ENCODE results near the gene PPP6R2.

The PPP6R2 gene

GRCh38 chr22:50298266-50298637, 44.9 kb upstream of the PPP6R2 start:
- TF ChIP-seq CTCF (IDR thresholded peaks at IDR 0.05; ENCODE audit: insufficient read depth, low read length, missing control alignments): no peak
- ChIA-PET POLR2A (no interaction called here), CTCF (interaction anchor here (1.3 kb wide), 2 partner anchors 22 to 47 kb away, joined by 3 to 4 read pairs; no protein-coding TSS in a partner anchor)
- H3K4me3 ChIP-seq (ENCODE audit: low read depth, low read length): no peak overlapping the region
- no peak for DNase-seq (ENCODE audit: low read depth, low spot score)

- CTCF ChIA-PET: interaction anchor here (1.3 kb wide), 2 partner anchors 23 to 48 kb away, joined by 3 to 4 read pairs; no protein-coding TSS in a partner anchor
- POLR2A ChIA-PET: no interaction called here
- peak overlapping the region; percentile 34 for H3K4me3 ChIP-seq (ENCODE audit: low read depth, low read length)
Measured at GRCh38 chr22:50298937-50299784, 44.0 kb upstream of the PPP6R2 start.

GRCh38 chr22:50299785-50300619, 43.1 kb upstream of the PPP6R2 start:
- POLR2A ChIA-PET: interaction anchor here (2.2 kb wide), 1 partner anchor 9 kb away, joined by 6 read pairs; no protein-coding TSS in a partner anchor

More at GRCh38 chr22:50298937-50299784, 44.0 kb upstream of the PPP6R2 start:
- DNase-seq (ENCODE audit: low read depth, low spot score): no peak
- TF ChIP-seq CTCF (IDR thresholded peaks at IDR 0.05; ENCODE audit: insufficient read depth, low read length, missing control alignments): no peak

GRCh38 chr22:50300620-50301257, 42.4 kb upstream of the PPP6R2 start:
- TF ChIP-seq CTCF (IDR thresholded peaks at IDR 0.05; ENCODE audit: insufficient read depth, low read length, missing control alignments): no peak
- H3K4me3 ChIP-seq (ENCODE audit: low read depth, low read length): peak overlapping the region; percentile 34
- ChIA-PET CTCF (interaction anchor here (1.1 to 1.9 kb wide), 3 partner anchors 22 to 41 kb away, joined by 4 to 5 read pairs (median 4); no protein-coding TSS in a partner anchor), POLR2A (interaction anchor here (2.2 kb wide), 1 partner anchor 10 kb away, joined by 6 read pairs; no protein-coding TSS in a partner anchor)
- DNase-seq (ENCODE audit: low read depth, low spot score): no peak

More at GRCh38 chr22:50299785-50300619, 43.1 kb upstream of the PPP6R2 start:
- CTCF ChIA-PET: interaction anchor here (1.1 to 1.9 kb wide), 3 partner anchors 23 to 42 kb away, joined by 4 to 5 read pairs (median 4); no protein-coding TSS in a partner anchor
- no peak for TF ChIP-seq CTCF (IDR thresholded peaks at IDR 0.05; ENCODE audit: insufficient read depth, low read length, missing control alignments)
- DNase-seq (ENCODE audit: low read depth, low spot score): no peak
- H3K4me3 ChIP-seq (ENCODE audit: low read depth, low read length): peak overlapping the region; percentile 34

- H3K4me3 ChIP-seq (ENCODE audit: low read depth, low read length): peak overlapping the region; percentile 3; the same call in 1 of the 2 replicates
- CTCF ChIA-PET: interaction anchor here (0.9 to 2.5 kb wide), 7 partner anchors 25 to 154 kb away, joined by 3 to 10 read pairs (median 5); no protein-coding TSS in a partner anchor
- no peak for DNase-seq (ENCODE audit: low read depth, low spot score)
- TF ChIP-seq CTCF (IDR thresholded peaks at IDR 0.05; ENCODE audit: insufficient read depth, low read length, missing control alignments): no peak
- POLR2A ChIA-PET: interaction anchor here (1.3 to 2.2 kb wide), 2 partner anchors 9 to 11 kb away, joined by 6 read pairs; no protein-coding TSS in a partner anchor
Measured at GRCh38 chr22:50301581-50301991, 41.5 kb upstream of the PPP6R2 start.

Data from AG04449 (cell line).